ENCODE results near the gene ZNF483.

- TF ChIP-seq CTCF (IDR thresholded peaks at IDR 0.05) (no peak), POLR2A (IDR thresholded peaks at IDR 0.05) (no peak)
Observed at GRCh38 chr9:111561165-111561719, 36.3 kb downstream of the ZNF483 start.

Data from body of pancreas (tissue), 4 donors.